GM12878 (cell line): ENCODE results near the gene IQCH. TPM values are rescaled to one million over a fixed set of nuclear protein-coding genes. Genes with fewer than 3 reads are reported as not detected.

ENCODE experiments used
- ATAC-seq: fragments of 200-7000 bp; cut with Tn5 transposase; 3 replicates; pipeline ENCODE4 v1.9.1; 2020; ENCODE audit warnings: mild to moderate bottlenecking, moderate library complexity
- BruUV-seq: library from RNA; stranded (reverse); fragments of 400-500 nt; replicated peaks from 2 replicates; lab custom pipeline; 2021; lab: Mats Ljungman, UMichigan
- CTCF ChIA-PET: fragments of 300-600 bp; sonication (Branson Sonifier 250); formaldehyde crosslinking; extraction: SDS; loops from one replicate; lab custom pipeline; 2021; ENCODE audit warnings: inconsistent platforms; lab: Yijun Ruan, JAX
- POLR2A ChIA-PET: fragments of 350-600 bp; formaldehyde crosslinking; extraction: SDS; loops from one replicate; lab custom pipeline; 2021; ENCODE audit warnings: inconsistent platforms; lab: Charles Lee
- RAD21 ChIA-PET: fragments of 300-600 bp; sonication (Branson Sonifier 250); formaldehyde crosslinking; loops from one replicate; lab custom pipeline; 2023; ENCODE audit warnings: antibody characterized with exemption; ENCODE audit not compliant: unreplicated experiment; lab: Charles Lee
- SMC1A ChIA-PET: fragments of 300-600 bp; sonication (Branson Sonifier 250); formaldehyde crosslinking; loops from one replicate; lab custom pipeline; 2023; ENCODE audit not compliant: unreplicated experiment, uncharacterized antibody; lab: Charles Lee
- DNase-seq: peaks from one replicate; pipeline ENCODE4 v3.0.0-alpha.2; 2011; ENCODE audit warnings: low read depth, low spot score
- FAIRE-seq: peaks from 3 replicates; lab custom pipeline; 2011; peaks lifted over from hg19 to GRCh38; lab: Jason Lieb, UNC
- H2AFZ ChIP-seq: 2 replicates; pipeline ENCODE4 v1.6.0; 2011; ENCODE audit warnings: low read depth, low read length, control low read depth; ENCODE audit not compliant: control insufficient read depth
- H3K27ac ChIP-seq: 2 replicates; pipeline ENCODE4 v1.5.1; 2011; ENCODE audit warnings: control low read depth; ENCODE audit not compliant: control insufficient read depth, insufficient read depth
- H3K27me3 ChIP-seq, 2 experiments: replicated peaks in 1 of 2; 2 replicates each; pipeline versions ENCODE4 v1.6.0 to v1.6.1; 2011; ENCODE audit warnings: low read length in 1 of 2; ENCODE audit not compliant: control insufficient read depth in 2 of 2, insufficient read depth in 2 of 2
- H3K36me3 ChIP-seq, 2 experiments: 2 replicates each; pipeline ENCODE4 v1.5.1; 2011; ENCODE audit warnings: low read length in 1 of 2; ENCODE audit not compliant: control insufficient read depth in 2 of 2, insufficient read depth in 2 of 2
- H3K4me1 ChIP-seq: 2 replicates; pipeline ENCODE4 v1.6.1; 2011; ENCODE audit warnings: mild to moderate bottlenecking, low read length, moderate library complexity, mixed read lengths; ENCODE audit not compliant: control insufficient read depth, insufficient read depth
- H3K4me2 ChIP-seq: 2 replicates; pipeline ENCODE4 v1.6.0; 2011; ENCODE audit warnings: control low read depth; ENCODE audit not compliant: control insufficient read depth, insufficient read depth
- H3K4me3 ChIP-seq: fragments of 200-600 bp; sonication (generic); 2 replicates; pipeline ENCODE4 v1.5.1; 2016
- H3K79me2 ChIP-seq: 2 replicates; pipeline ENCODE4 v1.6.0; 2011; ENCODE audit warnings: low read length; ENCODE audit not compliant: control insufficient read depth, insufficient read depth
- H3K9ac ChIP-seq: 2 replicates; pipeline ENCODE4 v1.8.0; 2011; ENCODE audit warnings: low read length, control low read depth, mixed read lengths; ENCODE audit not compliant: control insufficient read depth, insufficient read depth
- H3K9me3 ChIP-seq: replicated peaks from 3 replicates; pipeline ENCODE4 v1.5.1; 2011; ENCODE audit warnings: mild to moderate bottlenecking, low read length; ENCODE audit not compliant: control insufficient read depth, insufficient read depth
- H4K20me1 ChIP-seq: 2 replicates; pipeline ENCODE4 v1.6.0; 2011; ENCODE audit not compliant: control insufficient read depth, insufficient read depth
- BMI1 ChIP-seq: fragments of 450-650 bp; IDR thresholded peaks from 2 replicates; pipeline ENCODE4 v1.6.1; 2016; ENCODE audit warnings: mild to moderate bottlenecking, moderate library complexity, borderline replicate concordance
- CHD2 ChIP-seq: IDR thresholded peaks from 2 replicates; pipeline ENCODE4 v1.6.1; 2011; ENCODE audit warnings: low read depth, low read length, improper control_type of control experiment, borderline replicate concordance
- IRF4 ChIP-seq: IDR thresholded peaks from 2 replicates; pipeline ENCODE4 v1.6.1; 2011; ENCODE audit warnings: low read depth, low read length
- MAX ChIP-seq: IDR thresholded peaks from 2 replicates; pipeline ENCODE4 v1.6.1; 2012; ENCODE audit warnings: low read depth, low read length, improper control_type of control experiment
- NBN ChIP-seq: fragments of 450-650 bp; IDR thresholded peaks from 2 replicates; pipeline ENCODE4 v1.6.1; 2016
- NFYA ChIP-seq: IDR thresholded peaks from 2 replicates; pipeline ENCODE4 v1.6.1; 2011; ENCODE audit warnings: low read depth, mild to moderate bottlenecking, low read length, improper control_type of control experiment, borderline replicate concordance
- NR2C1 ChIP-seq: fragments of 450-650 bp; IDR thresholded peaks from 2 replicates; pipeline ENCODE4 v1.6.1; 2017; ENCODE audit warnings: antibody characterized with exemption, mild to moderate bottlenecking, moderate library complexity
- NRF1 ChIP-seq: conservative IDR thresholded peaks from 2 replicates; pipeline ENCODE4 v1.6.1; 2011; ENCODE audit warnings: mild to moderate bottlenecking, low read depth, low read length, improper control_type of control experiment
- RUNX3 ChIP-seq: IDR thresholded peaks from 2 replicates; pipeline ENCODE4 v1.6.1; 2012; ENCODE audit warnings: low read length, inconsistent platforms
- SP1 ChIP-seq: IDR thresholded peaks from one replicate; pipeline ENCODE4 v1.6.1; 2011; ENCODE audit warnings: low read depth, low read length
- SRF ChIP-seq, 2 experiments: IDR thresholded peaks; 2 replicates each; pipeline ENCODE4 v1.6.1; 2011; ENCODE audit warnings: low read depth in 2 of 2, low read length in 2 of 2, mild to moderate bottlenecking in 1 of 2, moderate library complexity in 1 of 2
- WRNIP1 ChIP-seq: IDR thresholded peaks from 2 replicates; pipeline ENCODE4 v1.6.1; 2011; ENCODE audit warnings: low read depth, low read length, improper control_type of control experiment, borderline replicate concordance
- in situ Hi-C: fragments of 300-500 bp; cut with MboI; formaldehyde crosslinking; loops from 9 replicates; pipeline ENCODE4 v1.14.3; 2018; ENCODE audit warnings: mixed read lengths
- intact Hi-C: fragments of 100-400 bp; cut with micrococcal nuclease; formaldehyde crosslinking; loops from one replicate; pipeline ENCODE4 v1.14.2; 2022; ENCODE audit not compliant: unreplicated experiment
- polyA plus RNA-seq, 11 experiments: library from polyadenylated mRNA; depleted of rRNA in 4 of 11; unstranded in 6 of 11; stranded (reverse) in 5 of 11; fragments of >200 nt; fragmentation: Nextera tagmentation in 4 of 11; fragmentation: Illumina TruSeq in 1 of 11; extraction: Ambion mirVana in 4 of 11; extraction: Trizol in 1 of 11; gene quantifications; 1 replicate in 1 of 11; 2 replicates in 10 of 11; pipeline versions ENCODE4 v1.2.1 to v1.2.3, GENCODE V29; 2011 to 2016; ENCODE audit warnings: inconsistent platforms in 2 of 11, missing spikeins in 2 of 11, low read depth in 1 of 11
- total RNA-seq, 4 experiments: library from RNA; depleted of rRNA in 3 of 4; stranded (reverse); fragments of >200 nt in 3 of 4; fragmentation: Illumina TruSeq in 1 of 4; extraction: Trizol in 1 of 4; gene quantifications; 2 replicates each; pipeline versions ENCODE4 v1.2.1 to v1.2.3, GENCODE V29; 2013 to 2021

The IQCH gene
- total and polyA plus RNA-seq, 10 of the 15 experiments (the other 5 are each of a cell fraction or from before 2014, with no cell fraction given), result 0.29 to 1.3 (median 0.99) TPM

DNA sequence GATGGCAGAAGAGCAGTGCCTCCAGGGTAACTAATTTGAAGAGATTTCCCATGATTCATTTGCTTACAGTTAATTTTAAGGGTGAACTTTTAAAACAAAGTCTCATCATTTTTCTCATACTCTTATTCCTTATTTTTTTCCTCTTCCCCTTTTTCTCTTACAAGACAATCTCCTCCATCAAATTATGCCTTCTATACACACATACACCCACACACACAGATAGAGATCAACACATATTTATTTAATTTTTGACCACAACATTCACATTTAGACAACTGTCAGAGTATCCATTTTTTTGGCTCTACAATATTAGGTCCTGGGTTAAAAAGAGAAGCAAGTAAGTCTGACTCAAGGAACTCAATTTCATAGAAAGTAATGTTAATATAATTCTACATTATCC, 37.7 kb upstream of the IQCH start:
- Histone ChIP-seq H3K4me3 (no peak overlapping the region), H3K79me2 (no peaks in the 10 kb centered on the region), H4K20me1 (no peaks in the 10 kb centered on the region), H3K27me3 (no peaks in the 10 kb centered on the region), H3K9ac (no peak overlapping the region), H3K27ac (no peak overlapping the region), H3K4me1 (no peaks in the 10 kb centered on the region), H2AFZ (no peak overlapping the region), H3K36me3 (no peaks in the 10 kb centered on the region), H3K4me2 (no peak overlapping the region), H3K9me3 (no peaks in the 10 kb centered on the region)
- ChIA-PET SMC1A (no interaction called here), CTCF (no interaction called here), RAD21 (no interaction called here), POLR2A (no interaction called here)
- TF ChIP-seq RUNX3 (no peak), NR2C1 (no peak), CHD2 (no peak), SP1 (no peak), WRNIP1 (no peak), NBN (no peak), IRF4 (no peak), NRF1 (no peak), SRF (IDR thresholded peaks at IDR 0.05; ENCODE audit: low read depth in 2 of 2, low read length in 2 of 2) (no peak), NFYA (no peak), BMI1 (no peak), MAX (no peak)
- in situ Hi-C loops, result no loop called here
- no peak for DNase-seq
- no TSS peak for BruUV-seq
- no peak for FAIRE-seq
- ATAC-seq, result no peak
- intact Hi-C loops, result no loop called here
